T47D (cell line): Measurements from ENCODE around the gene INF2.
"Not testable (repeated sequence)": the region's sequence is repeated elsewhere in the genome, so short reads cannot be mapped to it uniquely, and the experiment has no call there.

Source experiments
- DNase-seq, 2 experiments: peaks; one replicate each; pipeline versions ENCODE4 v3.0.0 to v3.0.0-alpha.2; 2011 to 2012; ENCODE audit warnings: low read depth in 1 of 2, low spot score in 1 of 2
- JUND ChIP-seq: IDR thresholded peaks from 2 replicates; pipeline ENCODE4 v1.6.1; 2012; ENCODE audit warnings: low read depth
- in situ Hi-C: cut with HindIII; loops from 2 replicates; pipeline ENCODE4 v1.10.0; 2016; ENCODE audit warnings: low sequenced_read_pairs, low pct_unique_long_range_greater_than_20kb

Gene INF2

GRCh38 chr14:104719343-104719742, 29.9 kb downstream of the INF2 start:
- no peak for DNase-seq
- no peak for TF ChIP-seq JUND
- in situ Hi-C loops = no loop called here

DNA sequence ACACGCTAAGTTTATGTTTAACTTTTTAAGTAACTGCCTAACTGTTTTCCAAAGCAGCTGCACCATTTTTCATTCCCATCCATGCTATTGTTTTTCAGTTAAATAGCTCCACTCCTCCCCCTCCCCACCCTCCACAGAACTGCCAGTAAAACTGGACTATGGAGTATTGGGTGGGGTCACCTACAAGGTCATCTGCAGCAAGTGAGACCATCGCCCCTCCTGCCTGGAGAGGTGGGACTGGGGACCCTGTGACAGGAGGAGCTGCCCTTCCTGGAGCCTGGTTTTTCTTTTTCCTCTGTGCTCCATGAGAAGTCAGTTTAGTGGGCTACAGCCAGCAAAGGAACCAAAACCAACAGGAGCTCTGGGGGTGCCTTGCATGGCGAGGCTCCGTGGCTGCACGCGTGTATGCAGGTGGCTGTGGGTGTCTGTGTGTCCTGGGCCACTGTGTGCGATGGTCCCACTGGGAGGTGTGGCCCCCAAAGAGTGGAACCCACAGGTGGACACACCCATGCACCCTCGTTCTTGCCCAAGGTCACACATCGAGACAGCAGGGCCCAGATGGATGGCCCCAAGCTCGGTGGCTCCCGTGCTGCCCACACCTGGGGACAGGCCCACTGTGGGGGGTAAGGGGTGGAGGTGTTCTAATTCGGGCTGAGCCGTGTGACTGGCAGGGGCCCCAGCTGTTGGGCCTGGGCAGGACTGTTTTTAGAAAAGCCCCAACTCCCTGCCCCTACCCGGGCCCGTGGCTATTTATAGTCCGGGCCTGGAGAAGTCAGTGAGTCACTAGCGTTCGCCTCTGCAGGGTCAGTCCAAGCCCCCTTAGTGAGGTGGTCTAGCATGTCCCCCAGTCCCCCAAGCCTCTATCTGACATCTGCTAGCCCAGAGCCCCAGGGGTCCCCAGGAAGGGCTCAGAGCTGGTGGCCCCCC, 32.4 kb downstream of the INF2 start:
- no peak for DNase-seq
- no peak for TF ChIP-seq JUND
- in situ Hi-C loops = no loop called here

DNA sequence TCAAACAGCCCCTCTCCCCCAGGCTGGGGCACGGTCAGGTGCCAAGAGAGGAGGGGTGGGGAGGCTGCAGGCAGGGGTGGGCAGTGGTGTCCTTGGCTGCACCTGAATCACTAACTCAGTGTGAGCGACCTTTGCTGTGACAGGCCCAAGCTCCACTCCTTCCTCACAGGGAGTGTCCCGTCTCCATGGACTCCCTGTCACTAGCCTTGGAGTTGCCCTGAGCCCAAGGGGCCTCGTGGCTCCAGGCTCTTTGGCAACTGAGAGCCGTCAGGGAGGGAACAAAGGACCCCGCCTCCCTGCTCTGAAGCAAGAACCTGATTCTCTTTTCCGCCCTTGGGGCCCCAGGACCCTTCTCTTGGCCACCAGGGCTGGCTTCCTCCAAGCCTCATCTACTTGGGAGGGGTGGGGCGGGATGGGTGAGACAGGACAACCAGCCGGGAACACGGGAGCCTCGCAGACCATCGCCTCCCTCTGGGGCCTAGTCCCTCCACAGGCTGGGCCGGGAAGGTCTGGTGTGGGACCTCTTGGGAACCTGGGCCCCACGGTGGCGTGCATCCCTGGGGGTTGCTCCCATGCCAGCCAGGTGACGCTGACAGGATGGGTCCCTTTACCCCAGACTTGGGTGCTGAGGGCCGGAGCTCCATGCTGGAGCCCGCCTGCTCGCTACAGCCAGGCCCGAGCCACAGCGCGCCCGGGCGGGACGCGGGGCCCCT, 33.7 kb downstream of the INF2 start:
- in situ Hi-C loops = no loop called here
- DNase-seq = no peak
- no peak for TF ChIP-seq JUND

- DNase-seq = peak; percentile 71 to 93
- TF ChIP-seq JUND = no peak
- in situ Hi-C loops = no loop called here
Measured at GRCh38 chr14:104723651-104724406, 34.4 kb downstream of the INF2 start, which contains the start of gene ADSS1. TSS of gene ADSS1 (plus strand) at chr14:104724229. CDS start at chr14:104724271, 42 bp downstream.

DNA sequence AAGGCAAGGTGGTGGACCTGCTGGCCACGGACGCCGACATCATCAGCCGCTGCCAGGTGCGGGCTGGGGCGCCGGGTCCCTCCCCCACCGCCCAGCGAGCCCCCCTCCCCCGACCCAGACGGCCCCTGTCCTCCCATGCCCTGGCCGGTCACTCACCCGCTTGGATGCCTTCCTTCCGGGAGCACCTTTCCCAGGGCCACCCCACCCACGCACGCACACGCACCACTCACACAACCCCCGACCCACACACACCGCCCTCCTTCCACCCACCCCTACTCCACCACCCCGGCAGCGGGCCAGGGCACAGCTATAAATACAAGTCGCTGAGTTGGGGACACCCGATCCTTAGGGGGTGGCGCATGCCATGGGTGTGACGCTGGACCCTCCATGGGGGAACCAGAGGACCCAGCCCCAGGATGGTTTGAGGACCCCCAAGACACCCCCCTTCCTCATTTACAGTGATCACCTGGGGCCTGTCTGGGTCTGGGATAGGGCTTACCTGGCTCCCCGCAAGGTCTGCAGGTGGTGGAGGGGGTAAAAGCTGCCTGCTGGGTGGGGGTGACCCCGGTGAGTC, 35.1 kb downstream of the INF2 start:
- in situ Hi-C loops = no loop called here
- peak in 1 of 2 experiments; percentile 20 for DNase-seq

DNA sequence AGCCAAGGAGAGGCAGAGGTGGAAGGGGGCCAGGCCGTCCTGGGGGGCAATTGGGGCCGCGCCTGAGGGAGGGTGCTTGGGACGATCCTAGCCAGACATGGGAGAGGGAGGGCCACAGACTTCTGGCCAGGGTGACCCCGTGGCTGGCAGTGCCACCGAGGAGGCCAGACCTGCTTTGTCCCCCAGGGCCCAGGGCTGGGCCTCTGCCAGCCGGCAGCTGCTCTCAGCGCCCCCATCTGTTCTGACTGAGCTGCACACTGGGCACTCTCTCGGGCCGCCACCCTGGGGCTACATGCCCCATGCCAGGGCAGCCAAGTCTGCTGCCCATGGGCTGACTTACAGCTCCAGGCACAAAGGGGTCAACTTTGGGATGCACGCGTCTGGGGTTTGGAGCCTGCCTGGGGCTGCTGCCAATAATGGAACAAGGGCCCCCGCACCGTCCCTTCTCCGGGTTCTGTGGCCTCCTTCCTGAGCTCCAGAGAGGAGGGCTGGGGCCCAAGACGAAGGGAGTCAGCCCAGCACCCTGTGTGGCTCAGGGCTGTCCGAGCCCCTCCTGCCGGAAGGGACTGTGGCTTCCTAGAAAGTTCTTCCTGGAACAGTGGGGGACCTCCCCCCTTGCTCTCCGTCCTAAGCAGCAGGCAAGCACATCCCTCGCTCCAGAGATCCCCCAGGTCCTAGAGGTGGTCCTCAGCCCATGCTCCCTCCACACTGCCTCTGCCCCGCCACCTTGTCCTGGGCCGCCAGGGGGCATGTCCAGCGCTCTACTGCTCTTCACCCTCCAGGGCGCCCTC, 35.8 kb downstream of the INF2 start:
- DNase-seq = peak in 1 of 2 experiments; percentile 45
- in situ Hi-C loops = no loop called here
- no peak for TF ChIP-seq JUND

More for the DNA sequence above, 35.1 kb downstream of the INF2 start:
- no peak for TF ChIP-seq JUND

DNA sequence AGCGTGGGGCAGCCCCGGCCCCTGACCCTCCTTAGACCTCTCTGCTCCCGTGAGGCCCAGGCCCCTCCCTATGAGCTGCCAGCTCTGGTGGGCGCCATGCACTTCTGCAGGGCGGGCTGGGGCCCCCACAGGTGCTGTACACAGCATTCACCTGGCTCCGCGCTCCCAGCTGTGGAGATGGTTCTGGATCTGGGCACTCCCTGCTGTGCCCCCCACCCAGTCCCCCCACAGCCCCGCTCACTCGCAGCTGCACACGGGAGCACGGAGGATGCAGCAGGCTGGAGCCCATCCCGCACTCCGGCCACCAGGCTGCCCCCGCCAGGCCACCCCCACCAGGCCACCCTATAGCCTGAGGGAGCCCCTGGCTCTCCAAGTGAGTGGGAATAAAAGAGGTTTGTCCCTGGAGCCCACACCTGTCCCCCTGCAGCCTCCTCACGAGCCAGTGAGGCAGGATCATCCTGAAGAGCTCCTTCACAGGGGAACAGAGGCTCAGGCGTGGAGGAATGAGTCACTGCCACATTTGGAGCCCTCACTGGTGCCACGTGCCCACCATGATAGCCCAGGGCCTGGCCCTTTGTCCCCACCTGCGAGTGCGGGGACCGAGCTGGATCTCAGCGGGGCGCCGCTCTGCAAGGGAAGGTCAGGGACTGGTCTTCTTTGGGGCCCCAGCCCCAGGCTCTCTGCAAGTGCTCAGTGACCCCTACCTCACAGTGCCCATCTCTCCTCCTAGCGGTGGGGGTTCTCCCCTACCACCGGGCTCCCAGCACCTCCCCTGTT, 36.5 kb downstream of the INF2 start:
- TF ChIP-seq JUND = no peak

DNA sequence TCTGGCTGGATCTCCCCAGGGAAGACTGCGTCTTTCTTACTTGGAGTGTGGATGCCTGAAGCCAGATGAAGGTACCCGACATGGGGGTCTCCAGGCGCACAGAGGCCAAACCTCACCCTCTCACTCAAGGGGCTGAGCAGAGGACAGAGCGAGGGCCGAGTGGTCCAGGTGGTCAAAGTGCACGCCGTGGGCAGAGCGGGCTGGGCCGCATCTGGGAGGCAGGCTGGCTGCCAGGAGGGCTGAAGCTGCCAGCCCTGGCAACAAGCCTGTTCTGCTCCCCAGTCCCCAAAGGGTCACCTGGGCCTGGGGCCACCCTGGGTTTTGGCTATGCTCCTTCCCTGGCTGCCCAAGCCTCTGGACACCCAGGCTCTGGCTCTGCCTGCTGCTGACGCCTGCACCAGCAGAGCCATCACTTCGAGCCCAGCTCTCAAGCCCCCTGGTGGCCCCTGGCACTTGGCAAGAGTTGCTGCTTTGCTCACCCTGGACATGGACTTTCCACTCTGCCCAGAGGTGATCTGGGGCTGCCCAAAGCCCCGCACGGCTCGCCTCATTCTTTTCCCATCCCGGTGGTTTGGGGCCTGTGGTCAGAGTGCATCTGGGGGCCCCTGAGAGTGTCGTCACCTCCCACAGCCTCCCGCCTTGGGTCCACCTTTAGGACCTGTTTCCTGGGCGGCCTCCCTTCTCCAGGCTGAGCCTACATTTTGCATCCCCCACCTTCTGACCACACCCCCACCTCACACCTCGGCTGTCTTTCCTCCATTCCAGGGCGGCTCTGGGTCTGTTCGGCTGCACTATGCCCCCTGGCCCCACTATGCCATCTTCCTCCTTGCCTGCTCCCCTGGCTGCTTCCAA, 37.4 kb downstream of the INF2 start:
- TF ChIP-seq JUND = no peak
- DNase-seq = no peak
- in situ Hi-C loops = no loop called here

More for the DNA sequence above, 36.5 kb downstream of the INF2 start:
- no peak for DNase-seq
- in situ Hi-C loops = no loop called here

DNA sequence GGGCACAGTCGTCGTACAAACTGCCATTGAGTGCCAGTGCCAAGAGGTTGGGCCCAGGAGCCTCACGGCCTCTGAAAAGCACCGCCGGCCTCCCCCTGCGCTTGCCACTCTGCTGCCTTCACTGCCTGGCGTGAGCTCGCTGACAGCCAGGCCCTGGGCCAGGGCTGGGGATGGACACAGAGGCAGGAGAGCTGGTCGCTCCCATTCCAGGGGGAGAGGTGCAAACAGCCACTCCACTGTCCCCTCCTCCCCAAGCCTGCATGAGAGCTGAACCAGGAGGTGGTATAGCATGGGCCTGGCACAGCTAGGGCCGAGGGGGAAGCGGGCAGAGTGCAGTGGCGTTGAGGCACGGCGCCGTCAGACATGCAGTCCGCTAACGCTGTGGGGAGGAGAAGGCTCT, 39.2 kb downstream of the INF2 start:
- no peak for DNase-seq
- in situ Hi-C loops = no loop called here
- no peak for TF ChIP-seq JUND

GRCh38 chr14:104729176-104729834, 39.9 kb downstream of the INF2 start:
- DNase-seq, in situ Hi-C loops: not testable (repeated sequence)
